HG02884 (cell line): ENCODE data around the gene PTPRE.

Experiments used
- ATAC-seq: cut with Tn5 transposase; IDR thresholded peaks from one replicate; pipeline ENCODE4 v1.9.1; 2021; ENCODE audit warnings: mild to moderate bottlenecking, moderate library complexity; ENCODE audit not compliant: unreplicated experiment

PTPRE gene

DNA sequence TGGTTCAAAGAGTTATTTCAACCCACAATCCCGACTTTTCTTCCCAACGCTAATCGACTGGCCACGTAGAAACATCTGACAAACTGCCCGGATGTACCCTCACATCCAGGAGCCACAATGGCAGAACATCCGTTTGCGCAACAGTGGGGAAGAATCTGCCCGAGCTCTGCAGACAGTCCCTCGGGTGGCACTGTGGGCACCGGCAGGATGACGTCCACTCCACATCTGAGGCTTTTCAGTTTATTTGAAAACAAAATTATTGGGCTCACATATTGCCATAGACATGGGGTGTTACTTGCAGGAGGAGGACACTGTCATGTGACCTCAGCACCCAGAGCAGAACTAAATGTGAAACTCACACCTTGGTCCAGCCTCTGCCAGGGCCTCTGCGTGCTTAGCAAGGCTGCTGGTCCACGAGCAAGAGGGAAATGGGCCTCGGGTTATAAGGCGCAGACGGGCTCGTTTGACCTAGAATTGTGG is 135.3 kb downstream of the PTPRE start:
- no peak for ATAC-seq

DNA sequence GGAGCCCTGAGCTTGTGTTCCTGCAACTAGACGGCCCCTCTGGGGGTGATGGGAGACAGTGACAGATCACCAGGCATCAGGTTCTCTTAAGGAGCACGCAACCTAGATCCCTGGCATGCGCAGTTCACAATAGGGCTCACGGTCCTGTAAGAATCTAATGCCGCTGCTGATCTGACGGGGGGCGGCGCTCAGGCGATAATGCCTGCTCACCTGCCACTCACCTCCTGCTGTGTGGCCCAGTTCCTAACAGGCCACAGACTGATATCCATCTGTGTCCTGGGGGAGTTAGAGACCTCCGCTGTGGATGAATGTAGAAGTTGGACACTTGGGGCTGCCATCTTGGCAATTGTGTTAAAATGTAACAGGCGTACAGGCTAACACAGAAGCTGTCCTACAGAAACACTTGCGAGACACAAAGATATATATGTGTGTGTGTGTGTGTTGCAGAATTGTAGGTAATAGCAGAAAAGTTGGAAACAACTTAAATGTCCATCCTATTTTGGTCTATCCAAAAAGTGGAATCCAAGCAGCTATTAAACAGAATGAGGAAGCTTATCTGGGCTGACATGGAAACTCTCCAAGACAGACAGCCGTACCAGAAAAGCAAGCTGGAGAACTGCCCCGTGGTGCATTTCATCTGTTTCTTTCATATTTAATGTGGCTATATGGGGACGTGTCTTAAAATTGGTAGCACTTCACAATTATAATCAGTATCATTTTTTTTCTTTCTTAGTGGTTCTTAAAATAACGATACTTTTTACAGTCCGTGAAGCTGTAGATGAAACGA is 136.5 kb downstream of the PTPRE start:
- ATAC-seq: no peak

DNA sequence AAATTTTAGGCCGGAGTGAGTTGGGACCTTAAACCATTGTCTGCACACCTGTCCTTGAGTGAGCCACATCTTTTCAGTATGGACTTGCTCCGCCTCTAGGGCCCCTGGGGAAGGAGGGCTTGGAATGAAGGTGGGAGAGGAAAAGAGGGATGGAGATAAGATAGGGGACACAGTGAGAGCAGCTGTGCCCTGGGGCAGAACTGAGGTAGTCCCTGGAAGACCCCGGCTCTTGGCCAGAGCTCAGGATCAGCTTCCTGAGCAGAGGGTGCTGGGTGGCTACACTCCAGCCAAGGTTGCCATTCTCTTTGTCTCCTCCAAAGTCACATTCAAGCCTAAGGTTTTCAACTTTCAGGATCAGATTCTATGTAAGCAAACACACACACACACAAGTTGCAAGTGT is 137.3 kb downstream of the PTPRE start:
- ATAC-seq: no peak

DNA sequence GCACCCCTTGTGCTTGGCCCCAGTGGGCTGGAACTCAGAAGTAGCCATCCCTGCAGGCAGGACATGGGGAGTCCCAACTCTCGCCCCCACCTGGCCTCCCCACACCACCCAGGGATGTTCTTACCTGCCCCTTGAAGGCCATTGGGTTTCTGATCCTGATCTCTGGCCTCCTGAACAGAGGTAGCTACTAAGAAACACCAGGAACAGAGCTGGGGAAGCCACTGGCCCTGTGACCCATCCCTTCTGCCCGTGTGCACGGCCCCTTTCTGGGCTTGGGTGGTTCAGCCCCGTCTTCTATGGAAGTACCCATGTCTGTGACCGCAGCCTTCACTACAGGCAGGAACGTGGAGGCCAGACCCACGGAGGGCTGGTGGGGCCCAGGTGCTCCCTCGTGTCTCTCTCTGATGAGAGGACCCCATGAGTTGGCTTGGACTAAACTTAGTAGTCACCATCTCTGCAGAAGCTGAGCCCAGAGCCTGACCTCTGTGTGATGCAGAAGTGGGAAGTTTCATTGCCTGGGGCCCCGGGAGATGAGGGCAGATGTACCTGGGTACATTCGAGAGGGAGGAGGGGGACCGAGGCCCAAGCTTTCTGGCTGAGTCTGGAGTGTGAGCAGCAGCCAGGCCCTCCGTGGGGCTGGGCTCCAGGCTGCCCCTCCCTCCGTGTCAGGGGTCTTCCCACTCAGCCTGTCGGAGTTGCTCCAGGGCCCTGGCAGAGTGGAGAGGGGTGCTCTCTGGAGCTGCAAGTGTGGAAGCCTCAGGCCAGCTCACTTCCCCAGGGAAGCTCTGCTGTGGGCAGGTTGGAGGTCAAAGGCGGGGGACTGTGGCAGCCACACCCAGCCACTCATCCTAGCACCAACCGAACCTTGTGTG is 138.3 kb downstream of the PTPRE start:
- ATAC-seq: no peak

DNA sequence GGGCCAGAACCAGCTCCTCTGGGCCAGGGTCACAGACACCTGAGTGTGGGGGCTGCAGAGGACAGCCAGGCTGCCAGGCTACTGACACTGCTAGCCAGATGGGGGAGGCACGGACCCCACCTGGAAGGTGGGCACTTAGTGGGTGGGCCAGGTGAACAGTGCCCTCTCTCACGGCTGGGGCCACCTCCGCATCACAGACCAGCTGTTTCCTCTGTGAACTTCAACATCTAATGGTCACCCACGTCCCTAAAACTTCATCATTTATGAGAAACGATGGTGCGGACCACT is 138.9 kb downstream of the PTPRE start:
- ATAC-seq: no peak

DNA sequence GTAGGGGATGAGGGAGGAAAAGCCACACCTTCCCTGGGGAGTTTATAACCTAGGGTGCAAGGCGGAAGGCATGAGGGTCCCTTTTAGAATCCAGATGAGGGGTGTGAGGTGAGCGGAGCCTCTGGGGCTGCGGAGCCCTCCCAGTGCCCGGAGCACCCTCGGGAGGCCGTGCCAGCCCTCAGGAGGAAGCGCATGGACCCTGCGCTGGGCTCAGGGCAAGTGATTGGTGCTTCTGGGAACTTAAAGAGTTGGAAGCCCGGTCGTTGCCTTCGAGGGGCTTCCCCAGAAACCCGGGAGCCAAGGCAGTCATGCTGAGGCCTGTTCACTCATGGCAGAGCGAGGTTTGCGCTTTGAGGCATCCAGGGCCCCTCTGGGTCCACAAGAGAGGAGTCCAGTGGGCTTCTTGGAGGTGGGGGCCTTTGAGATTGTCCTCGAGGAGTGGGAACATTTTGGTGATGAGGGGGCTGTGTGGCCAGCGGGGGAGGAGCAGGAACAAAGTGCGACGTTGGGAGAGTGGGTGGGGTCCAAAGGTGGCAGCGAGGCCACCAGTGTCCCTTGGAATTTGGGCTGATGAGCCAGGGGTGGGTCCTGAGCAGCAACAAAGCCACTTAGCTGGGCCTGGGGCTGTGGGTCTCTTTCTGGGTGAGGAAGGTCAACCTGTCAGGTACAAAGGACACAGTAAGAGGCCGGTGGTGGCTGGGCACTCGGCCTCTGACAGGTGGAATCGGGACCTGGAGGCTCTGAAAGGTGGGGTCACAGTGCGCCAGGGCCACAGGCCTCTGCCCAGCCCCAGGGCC is 139.5 kb downstream of the PTPRE start:
- no peak for ATAC-seq

DNA sequence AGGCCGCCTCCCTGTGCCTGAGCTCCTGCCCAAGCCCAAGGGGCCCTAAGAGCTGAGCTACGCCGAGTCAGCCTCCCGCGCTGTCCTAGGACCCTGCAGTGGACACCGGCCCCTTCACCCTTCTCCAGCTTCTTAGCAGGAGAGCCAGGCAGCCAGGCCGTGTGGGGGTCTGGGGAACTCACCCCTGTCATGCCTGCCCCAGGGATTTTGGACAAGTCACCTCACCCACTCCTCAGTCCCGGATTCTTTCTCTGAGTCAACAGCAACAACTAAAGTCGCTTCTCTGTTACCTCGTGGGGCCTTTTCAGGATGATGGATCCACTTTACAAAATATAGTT is 140.0 kb downstream of the PTPRE start:
- no peak for ATAC-seq

DNA sequence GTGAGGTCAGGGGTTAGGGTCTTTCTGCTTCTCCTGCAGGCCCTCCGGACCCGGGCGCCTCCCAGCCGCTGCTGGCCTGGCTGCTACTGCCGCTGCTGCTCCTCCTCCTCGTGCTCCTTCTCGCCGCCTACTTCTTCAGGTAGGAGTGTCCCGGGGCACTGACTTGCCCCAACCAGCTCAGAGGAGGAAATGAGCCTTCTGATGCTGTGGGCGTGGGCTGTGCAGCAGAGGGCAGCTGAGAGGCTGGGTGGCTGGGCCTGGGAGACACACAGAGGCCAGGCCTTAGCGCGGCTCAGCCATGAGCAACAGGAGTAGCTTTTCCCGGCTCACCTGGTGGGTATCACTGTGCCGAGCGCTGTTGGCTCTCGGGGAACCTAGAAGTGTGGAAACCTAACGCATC is 140.4 kb downstream of the PTPRE start:
- ATAC-seq: peak; percentile 90

DNA sequence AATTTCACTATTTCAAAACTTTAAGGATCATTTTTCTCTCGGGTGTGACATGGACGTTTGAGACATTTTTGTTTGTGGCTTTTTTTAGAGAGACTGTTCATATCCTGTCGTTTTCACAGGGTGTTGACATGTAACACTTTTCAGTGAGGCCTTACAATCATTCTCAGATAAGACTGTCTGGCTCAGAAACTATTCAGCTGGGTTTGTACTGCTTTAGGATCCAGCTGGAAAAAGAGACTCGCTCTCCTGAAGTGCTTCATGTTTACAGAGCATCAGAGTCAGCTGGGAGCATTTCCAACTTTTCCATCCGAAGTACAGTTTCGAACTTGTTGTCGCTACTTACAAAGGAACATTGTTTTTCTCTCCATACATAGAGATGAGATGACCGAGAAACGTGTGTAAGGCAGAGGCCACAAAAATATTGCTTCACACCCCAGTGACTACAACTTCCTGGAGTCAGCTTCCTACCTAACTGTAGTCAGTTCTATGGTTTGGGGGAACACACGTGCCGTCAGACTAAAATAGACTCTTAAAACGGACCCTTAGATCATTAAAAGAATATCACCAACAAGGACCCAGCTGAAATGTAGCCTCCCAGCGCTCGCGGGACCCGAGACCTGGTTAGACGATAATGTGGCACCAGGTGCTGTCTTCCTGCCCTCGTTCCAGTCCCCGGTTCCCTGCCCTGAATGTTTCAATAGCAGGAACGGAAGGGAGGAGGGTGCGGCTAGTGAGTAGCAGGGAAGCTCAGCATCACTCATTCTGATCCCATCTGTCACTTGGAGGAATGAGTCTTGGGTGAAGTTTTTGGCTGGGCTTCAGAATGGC is 141.3 kb downstream of the PTPRE start:
- ATAC-seq: peak; percentile 46

DNA sequence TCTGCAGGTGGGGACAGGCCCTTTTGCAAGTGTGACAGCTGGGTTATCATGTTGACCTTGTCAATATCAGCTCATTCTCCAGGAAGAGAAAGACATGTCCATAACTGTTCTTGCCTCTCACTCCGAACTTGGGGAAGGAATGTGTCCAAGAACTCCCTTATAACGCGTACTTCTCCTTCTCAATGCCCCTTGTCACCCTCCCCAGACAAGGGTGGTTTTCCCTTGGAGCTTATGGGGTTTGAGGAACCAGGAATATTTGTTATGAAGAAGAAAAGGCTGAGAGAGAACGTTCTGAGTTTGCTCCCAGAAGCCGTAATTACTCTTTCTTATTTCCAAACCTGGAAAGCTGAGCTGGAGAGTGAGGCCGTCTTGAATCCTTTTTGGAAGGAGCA is 141.9 kb downstream of the PTPRE start:
- no peak for ATAC-seq

DNA sequence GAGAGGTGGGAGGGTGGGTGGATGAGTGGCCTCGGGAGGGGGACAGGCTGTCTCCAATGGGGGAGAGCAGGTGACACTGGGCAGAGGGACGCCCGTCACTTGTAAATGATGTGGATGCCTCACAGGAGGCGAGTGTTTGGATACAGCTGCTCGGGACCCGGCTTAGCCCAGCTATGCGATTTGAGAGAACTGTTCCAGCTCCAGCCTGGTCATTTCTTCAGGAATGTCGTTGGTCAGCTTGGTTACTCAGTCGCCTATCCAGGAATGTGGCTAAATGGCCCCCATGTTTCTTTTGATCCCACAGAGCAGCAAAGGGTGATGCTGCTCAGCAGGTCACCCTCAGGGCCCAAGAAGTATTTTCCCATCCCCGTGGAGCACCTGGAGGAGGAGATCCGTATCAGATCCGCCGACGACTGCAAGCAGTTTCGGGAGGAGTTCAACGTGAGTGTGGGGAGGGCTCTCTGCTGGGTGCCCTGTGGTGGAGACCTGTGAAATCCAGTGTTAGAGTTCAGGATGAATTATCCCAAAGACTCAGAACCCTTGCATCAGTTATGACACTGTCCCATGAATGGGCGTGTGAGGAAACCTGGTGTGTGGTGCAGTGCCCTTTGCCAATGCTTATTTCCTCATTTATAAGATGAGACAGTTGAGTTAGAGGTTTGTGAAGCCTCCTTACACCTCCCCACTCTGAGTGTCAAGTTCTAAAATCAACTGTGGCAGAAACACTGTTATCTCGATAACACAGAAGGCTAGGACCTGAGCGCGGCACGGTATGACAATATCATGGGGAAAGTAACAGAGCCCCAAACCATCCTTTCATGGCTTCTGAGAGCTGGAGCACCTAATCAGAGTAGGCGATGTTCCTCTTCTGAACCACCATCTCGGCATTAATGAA is 142.6 kb downstream of the PTPRE start:
- ATAC-seq: no peak

DNA sequence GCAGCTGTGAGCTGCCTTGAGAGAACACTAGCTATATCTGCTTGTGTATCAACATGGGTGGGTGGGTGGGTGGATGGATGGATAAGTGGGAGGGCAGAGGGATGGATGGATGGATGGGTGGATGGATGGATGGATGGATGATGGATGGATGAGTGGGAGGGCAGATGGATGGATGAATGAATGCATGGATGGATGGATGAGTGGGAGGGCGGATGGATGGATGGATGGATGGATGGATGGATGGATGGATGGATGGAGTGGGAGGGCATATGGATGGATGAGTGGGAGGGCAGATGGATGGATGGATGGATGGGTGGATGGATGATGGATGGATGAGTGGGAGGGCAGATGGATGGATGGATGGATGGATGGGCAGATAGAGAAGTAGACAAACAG is 143.2 kb downstream of the PTPRE start:
- no peak for ATAC-seq

DNA sequence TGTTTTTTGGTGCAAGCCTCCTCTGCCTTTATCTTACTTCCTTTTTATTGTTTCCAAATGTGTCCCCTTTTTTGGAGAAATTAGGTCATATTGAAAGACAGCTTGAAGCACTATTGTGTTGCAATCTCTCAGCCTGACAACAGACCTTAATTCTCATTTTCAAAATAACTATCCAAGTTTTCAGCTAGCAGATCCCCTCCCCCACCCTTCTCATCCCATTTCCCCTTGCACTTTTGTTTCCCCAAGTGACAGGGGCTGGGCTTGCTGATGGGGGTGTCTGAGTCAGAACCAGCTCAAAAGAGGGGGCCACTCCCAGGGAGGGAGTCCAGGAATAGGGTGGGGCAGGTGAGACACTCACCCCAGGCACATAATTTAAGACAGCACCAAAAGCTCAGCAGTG is 144.0 kb downstream of the PTPRE start:
- no peak for ATAC-seq

DNA sequence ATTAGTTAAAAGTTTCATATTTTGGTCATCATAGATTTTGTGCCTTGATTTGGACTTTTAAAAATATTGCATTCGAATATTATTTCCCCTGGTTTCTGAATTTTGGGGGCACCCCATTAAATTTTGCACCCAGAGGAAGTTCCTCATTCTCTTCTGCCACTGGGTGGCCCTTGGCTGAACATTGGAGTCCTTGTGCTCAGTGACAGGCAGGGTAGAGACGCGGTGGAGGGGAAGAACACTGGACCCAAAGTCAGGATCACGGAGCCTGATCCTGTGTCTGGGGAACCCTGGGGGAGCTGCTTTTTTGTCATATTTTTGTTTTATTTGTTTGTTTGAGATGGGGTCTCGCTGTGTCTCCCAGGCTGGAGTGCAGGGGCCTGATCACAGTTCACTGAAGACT is 144.6 kb downstream of the PTPRE start:
- no peak for ATAC-seq

DNA sequence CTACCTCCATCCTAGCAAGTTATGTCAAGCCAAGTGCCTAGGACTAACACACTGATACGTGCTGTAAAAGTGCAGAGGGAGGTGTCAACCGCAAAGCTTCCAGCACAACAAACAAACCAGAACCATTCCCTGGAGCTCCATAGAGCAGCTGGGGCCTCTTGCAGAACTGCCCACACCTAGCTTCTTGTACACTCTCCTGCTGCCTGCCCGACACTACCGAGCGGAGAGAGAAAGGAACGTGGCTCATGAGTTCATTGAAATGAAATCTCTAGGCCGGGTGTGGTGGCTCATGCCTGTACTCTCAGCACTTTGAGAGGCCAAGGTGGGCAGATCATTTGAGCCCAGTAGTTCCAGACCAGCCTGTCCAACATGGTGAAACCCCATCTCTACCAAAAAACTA is 145.8 kb downstream of the PTPRE start:
- no peak for ATAC-seq

DNA sequence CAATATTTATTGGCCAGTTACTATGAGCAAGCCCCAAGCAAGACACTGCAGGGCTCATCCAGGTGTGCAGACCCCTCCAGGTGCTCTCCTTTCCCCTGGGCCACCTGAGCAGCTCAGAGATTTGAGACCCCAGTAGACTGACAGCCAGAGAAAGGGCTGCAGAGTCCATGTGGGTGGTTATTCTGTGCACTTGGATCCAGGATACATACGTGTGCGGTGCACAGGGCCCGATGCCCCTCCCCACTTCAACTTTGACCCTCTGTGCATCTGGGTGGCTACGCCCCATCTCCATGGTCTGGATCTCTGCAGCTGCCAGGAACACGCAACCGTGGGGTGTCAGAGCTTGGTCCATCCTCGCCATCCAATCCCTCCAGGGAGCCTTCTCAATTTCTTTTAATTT is 146.5 kb downstream of the PTPRE start:
- no peak for ATAC-seq

DNA sequence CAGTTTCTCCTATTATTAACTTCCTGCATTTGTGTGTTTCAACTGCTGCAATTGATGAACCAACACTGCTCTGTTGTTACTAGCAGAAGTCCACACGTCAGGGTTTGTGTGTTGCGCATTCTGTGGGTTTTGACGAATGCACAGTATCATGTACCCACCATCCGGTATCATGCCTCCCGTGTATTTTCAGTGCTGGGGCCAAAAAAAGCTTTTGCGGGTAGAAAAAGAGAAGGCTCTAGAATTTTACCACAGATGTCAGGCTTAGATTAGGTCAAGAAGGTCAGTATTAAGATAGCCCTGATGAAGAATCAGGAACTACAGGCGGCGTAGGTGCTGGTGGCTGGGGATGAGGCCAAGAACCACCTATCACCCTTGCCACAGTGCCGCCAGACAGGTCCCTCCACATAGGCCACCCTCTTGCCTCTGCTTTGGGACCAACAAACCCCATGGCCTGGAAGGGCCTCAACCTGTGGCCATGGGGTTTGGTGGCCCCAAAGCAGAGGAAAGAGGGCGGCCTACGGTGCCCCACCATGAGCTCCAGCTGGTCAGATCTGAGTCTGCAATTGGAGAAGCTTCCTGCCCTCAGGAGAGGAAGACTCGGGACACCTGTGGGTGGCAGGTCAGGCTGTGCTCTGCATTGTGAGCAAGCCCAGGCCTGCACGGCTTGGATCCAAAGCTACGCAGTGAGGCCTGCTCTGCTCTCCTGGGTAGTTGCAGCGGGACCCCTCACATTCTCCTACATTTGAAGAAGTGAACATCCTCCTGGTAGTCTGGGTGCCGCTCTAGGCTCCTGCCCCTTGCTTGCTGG is 147.5 kb downstream of the PTPRE start:
- no peak for ATAC-seq

DNA sequence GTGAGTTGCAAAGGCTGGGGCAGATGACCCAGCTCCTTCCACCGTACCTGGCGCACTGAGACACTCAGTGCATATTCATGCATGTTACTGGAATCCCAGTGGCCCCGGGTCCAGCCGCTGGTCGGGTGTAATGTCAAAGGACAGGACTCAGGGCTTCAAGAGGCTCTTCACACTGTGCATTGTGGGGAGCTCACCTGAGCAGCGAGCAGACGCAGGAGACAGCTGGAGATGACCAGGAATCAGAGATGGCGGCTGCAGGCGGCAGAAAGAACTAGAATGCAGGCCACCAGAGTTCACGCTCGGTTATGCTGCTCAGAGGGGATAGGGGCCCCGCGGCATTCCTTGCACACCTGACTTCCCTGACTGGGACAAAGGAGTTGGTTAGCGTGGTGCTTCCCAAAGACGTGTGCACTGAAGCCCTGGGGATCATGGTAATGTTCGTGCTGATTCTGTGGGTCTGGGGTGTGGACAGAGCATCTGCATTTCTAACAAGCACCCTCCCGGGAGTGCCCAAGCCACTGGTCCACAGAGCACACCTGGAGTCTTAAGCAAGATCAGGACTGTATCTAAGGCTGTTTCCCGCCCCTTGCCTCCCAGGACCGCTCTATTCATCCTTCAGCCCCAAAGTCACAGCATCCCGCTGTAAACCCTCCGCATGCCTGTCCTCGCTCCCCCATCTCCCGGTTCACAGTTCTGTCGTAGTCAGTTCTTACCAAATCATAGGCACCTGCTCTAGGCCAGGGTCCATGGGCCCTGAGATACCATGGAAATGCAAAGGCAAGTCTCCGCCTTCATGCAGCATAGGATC is 148.4 kb downstream of the PTPRE start:
- no peak for ATAC-seq
